HAP-1 (cell line): ENCODE results near the gene FCGR1A.
A peak's percentile ranks its signal among the peaks of the same experiment; 100 is the strongest.
"Not testable (repeated sequence)": the region's sequence is repeated elsewhere in the genome, so short reads cannot be mapped to it uniquely, and the experiment has no call there.

ENCODE experiments used
- DNase-seq, 2 experiments: peaks; one replicate each; pipeline ENCODE4 v3.0.0-alpha.2; 2016 to 2020; ENCODE audit warnings: low spot score in 2 of 2
- H3K27me3 ChIP-seq: fragments of 250-450 bp; sonication (Bioruptor Pico); 2 replicates; pipeline ENCODE4 v1.5.1; 2020; ENCODE audit warnings: low read depth, mild to moderate bottlenecking, moderate library complexity
- H3K36me3 ChIP-seq: fragments of 250-450 bp; sonication (Bioruptor Pico); replicated peaks from 2 replicates; pipeline ENCODE4 v1.5.1; 2020; ENCODE audit warnings: mild to moderate bottlenecking
- H3K4me1 ChIP-seq: fragments of 250-450 bp; sonication (Bioruptor Pico); 2 replicates; pipeline ENCODE4 v1.5.1; 2020; ENCODE audit warnings: mild to moderate bottlenecking
- H3K4me3 ChIP-seq: fragments of 250-450 bp; sonication (Bioruptor Pico); 2 replicates; pipeline ENCODE4 v1.5.1; 2020; ENCODE audit warnings: mild to moderate bottlenecking, moderate library complexity
- H3K9me3 ChIP-seq: fragments of 250-450 bp; sonication (Bioruptor Pico); 2 replicates; pipeline ENCODE4 v1.5.1; 2020; ENCODE audit warnings: mild to moderate bottlenecking, moderate library complexity
- in situ Hi-C: fragments of 300-500 bp; cut with MboI; formaldehyde crosslinking; loops from 3 replicates; pipeline ENCODE4 v1.14.3; 2020; ENCODE audit warnings: low sequenced_read_pairs, inconsistent platforms, mixed read lengths

FCGR1A gene

DNA sequence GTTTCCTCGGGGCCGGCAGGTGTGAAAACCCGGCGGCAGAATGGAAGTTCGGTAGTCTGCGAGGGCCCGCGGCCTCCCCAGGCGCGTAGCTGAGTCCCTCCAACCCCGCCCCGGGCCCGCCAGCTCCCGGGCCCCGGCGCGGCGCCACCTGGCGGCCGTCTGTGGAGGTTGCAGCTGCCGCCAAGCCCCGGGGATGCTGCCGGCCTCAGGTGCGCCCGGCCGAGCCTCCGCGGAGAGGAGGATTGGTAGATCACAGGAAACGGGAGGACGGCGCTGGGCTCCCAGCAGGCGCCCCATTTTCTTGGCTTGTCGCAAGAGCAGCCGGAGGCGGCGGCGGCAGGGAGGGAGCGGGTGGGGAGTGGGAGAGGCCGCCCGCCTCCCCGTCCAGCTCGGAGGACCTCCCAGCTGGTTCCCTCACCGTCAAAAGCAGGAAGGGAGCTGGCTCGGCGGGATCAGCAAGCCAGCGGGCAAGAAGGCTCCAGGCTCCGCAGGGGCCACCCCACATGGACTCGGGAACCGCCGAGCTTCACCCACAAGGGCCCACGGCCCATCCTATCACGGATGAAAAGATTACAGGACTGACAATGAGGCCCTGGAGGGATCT, 10.5 kb downstream of the FCGR1A start:
- H3K36me3 ChIP-seq, H3K9me3 ChIP-seq, H3K4me1 ChIP-seq, in situ Hi-C loops, H3K27me3 ChIP-seq: not testable (repeated sequence)
- peak overlapping the region; percentile 39 for H3K4me3 ChIP-seq
- peak; percentile 32 to 73 for DNase-seq

DNA sequence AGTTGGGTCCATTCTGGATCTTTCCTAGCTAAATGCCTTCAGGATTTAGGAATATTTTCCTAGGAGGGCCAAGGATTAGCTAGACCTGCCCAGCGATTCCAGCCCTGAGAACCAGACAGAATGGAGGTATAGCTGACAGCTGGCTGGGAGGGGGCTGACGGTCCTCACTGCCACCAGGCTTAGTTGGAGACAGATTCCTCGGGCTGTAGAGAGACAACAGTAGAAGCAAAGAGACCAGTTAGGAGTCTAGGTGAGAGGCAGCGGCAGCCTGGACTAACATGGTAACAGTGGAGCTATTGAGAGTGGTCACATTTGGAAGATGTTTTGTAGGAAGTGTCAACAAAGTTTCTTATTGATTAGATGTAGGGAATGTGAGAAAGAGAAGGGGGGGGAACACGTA, 11.4 kb downstream of the FCGR1A start:
- in situ Hi-C loops, H3K4me1 ChIP-seq, H3K36me3 ChIP-seq, H3K9me3 ChIP-seq, DNase-seq, H3K4me3 ChIP-seq, H3K27me3 ChIP-seq: not testable (repeated sequence)

DNA sequence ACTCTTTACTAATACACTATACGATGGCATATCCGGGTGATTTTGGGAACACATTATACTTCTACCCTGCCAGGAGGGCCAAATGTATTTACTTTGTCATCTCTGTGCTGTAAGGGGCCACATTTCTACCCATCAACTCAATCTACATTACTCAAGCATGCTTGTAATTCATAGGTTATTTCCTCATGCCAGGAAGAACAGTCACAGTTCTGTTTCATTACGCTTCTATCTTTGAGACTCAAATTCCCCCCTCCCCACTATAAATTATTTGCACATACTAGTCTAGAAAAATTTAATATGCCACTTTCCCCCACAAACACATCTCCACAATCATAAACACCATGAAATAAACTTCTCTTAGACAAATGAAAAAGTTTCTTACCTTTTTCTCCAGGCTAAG, 19.1 kb downstream of the FCGR1A start:
- DNase-seq, in situ Hi-C loops, H3K4me3 ChIP-seq, H3K9me3 ChIP-seq, H3K27me3 ChIP-seq, H3K36me3 ChIP-seq, H3K4me1 ChIP-seq: not testable (repeated sequence)

DNA sequence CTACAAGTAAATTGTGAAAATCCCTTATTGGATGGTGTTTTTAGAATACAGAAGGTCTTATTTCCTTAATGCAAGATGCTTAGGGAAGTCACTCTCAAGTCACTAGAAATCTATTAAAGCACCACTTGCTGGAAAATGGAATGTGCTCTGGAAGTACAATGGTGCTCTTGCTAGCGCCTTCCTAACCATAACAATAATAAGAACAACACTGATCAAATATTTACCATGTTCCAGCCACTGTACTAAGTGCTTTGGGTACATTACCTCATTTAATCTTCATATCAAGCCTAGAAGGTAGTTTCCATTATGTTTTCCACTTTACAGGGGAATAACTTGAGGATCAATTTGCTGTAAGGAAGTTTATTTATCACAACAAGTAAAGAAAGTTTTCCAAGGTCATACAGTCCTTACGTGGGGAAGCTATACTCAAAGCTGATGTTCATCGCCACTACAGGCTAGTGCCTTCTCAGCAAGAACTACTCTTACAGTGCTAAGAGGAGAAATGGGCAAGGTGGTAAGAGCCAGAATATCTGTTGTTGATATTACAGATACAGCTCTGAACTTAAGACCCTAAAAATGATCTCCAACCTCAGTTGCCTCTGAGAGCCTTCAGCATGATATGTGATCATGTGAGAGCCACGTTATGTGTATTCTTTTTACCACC, 22.1 kb downstream of the FCGR1A start:
- DNase-seq: not testable (repeated sequence)

GRCh38 chr1:149810697-149811405, 28.4 kb downstream of the FCGR1A start:
- in situ Hi-C loops, H3K27me3 ChIP-seq, H3K36me3 ChIP-seq, H3K9me3 ChIP-seq, H3K4me1 ChIP-seq: not testable (repeated sequence)
- DNase-seq: peak; percentile 11 to 55
- H3K4me3 ChIP-seq: peak overlapping the region; percentile 14

More for the DNA sequence above, 22.1 kb downstream of the FCGR1A start:
- H3K36me3 ChIP-seq, H3K27me3 ChIP-seq, H3K4me3 ChIP-seq, in situ Hi-C loops, H3K9me3 ChIP-seq, H3K4me1 ChIP-seq: not testable (repeated sequence)

GRCh38 chr1:149811514-149811889, 29.0 kb downstream of the FCGR1A start:
- H3K27me3 ChIP-seq, H3K9me3 ChIP-seq, H3K36me3 ChIP-seq, in situ Hi-C loops, H3K4me1 ChIP-seq: not testable (repeated sequence)
- H3K4me3 ChIP-seq: peak overlapping the region; percentile 26
- peak; percentile 13 to 63 for DNase-seq

- H3K4me1 ChIP-seq, H3K9me3 ChIP-seq, in situ Hi-C loops: not testable (repeated sequence)
These were observed 29.7 kb downstream of the FCGR1A start for GRCh38 chr1:149811890-149812829.

GRCh38 chr1:149812893-149813801, 30.7 kb downstream of the FCGR1A start:
- in situ Hi-C loops, H3K36me3 ChIP-seq, H3K27me3 ChIP-seq, H3K9me3 ChIP-seq, H3K4me1 ChIP-seq: not testable (repeated sequence)
- H3K4me3 ChIP-seq: peak overlapping the region; percentile 58
- peak; percentile 58 to 78 for DNase-seq

More at GRCh38 chr1:149811890-149812829, 29.7 kb downstream of the FCGR1A start:
- H3K36me3 ChIP-seq, H3K27me3 ChIP-seq: not testable (repeated sequence)
- peak overlapping the region; percentile 58 for H3K4me3 ChIP-seq
- peak; percentile 82 for DNase-seq

DNA sequence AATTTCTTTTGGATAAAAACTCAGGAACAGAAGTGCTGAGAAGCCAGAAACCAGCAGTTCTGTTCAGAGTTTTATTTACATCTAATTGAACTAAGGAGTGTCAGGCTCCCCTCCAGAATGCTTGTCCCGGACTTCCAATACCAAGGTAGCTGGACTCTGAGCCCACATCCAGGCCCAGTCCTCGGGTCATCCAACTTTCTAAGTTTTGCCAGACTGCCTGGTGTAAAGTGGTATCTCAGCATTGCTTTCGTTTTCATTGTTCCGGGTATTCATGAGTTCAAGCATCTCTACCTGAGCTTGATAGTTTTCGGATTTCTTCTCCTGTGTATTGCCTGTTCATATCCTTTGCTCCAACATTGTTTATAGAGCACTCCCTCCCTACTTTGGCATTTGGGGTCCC, 37.9 kb downstream of the FCGR1A start:
- DNase-seq, in situ Hi-C loops, H3K4me3 ChIP-seq, H3K9me3 ChIP-seq, H3K4me1 ChIP-seq, H3K27me3 ChIP-seq, H3K36me3 ChIP-seq: not testable (repeated sequence)

DNA sequence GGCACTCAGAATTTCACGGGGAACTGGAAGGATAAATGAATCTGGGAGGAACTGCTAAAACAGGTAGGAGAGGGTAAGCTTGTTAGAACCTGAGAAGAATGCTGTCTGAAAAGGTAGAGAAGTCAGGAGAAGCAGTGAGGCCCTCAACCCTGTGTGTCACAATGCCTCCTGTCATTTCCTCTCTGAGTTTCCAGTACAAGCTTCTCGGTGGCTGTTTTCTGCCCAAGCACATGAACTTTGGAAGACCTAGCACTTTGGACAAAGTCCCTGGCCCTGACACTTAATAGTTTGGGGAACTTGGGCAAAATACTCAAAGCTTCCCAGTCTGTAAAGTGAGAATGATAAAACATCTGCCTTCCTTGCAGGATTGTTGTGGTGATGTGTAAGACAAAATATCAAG, 44.1 kb downstream of the FCGR1A start:
- in situ Hi-C loops: not testable (repeated sequence)

GRCh38 chr1:149831764-149832315, 49.3 kb downstream of the FCGR1A start:
- H3K4me1 ChIP-seq, DNase-seq, H3K36me3 ChIP-seq, in situ Hi-C loops, H3K9me3 ChIP-seq, H3K27me3 ChIP-seq, H3K4me3 ChIP-seq: not testable (repeated sequence)

More for the DNA sequence above, 44.1 kb downstream of the FCGR1A start:
- not testable (repeated sequence) for H3K36me3 ChIP-seq, H3K27me3 ChIP-seq, DNase-seq, H3K4me3 ChIP-seq, H3K9me3 ChIP-seq, H3K4me1 ChIP-seq

- DNase-seq, H3K4me3 ChIP-seq, in situ Hi-C loops, H3K27me3 ChIP-seq, H3K4me1 ChIP-seq, H3K36me3 ChIP-seq, H3K9me3 ChIP-seq: not testable (repeated sequence)
These were observed 50.0 kb downstream of the FCGR1A start for GRCh38 chr1:149832316-149833126.
